Endometrial microvascular endothelial cells (primary cell): ENCODE results near the gene ATF3. TPM values are rescaled to one million over a fixed set of nuclear protein-coding genes. Genes with fewer than 3 reads are reported as not detected.

ENCODE experiments used
- in situ Hi-C: cut with HindIII; loops from 2 replicates; pipeline ENCODE4 v1.10.0; 2017; ENCODE audit warnings: low sequenced_read_pairs, low pct_unique_long_range_greater_than_20kb; ENCODE audit errors: inconsistent ontology term
- total RNA-seq: library from RNA; depleted of rRNA; stranded (reverse); fragments of >200 nt; gene quantifications from one replicate; pipeline ENCODE4 v1.2.3, GENCODE V29; 2015; ENCODE audit errors: inconsistent ontology term

Gene ATF3, protein sequence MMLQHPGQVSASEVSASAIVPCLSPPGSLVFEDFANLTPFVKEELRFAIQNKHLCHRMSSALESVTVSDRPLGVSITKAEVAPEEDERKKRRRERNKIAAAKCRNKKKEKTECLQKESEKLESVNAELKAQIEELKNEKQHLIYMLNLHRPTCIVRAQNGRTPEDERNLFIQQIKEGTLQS
- 2.6 TPM for total RNA-seq

DNA sequence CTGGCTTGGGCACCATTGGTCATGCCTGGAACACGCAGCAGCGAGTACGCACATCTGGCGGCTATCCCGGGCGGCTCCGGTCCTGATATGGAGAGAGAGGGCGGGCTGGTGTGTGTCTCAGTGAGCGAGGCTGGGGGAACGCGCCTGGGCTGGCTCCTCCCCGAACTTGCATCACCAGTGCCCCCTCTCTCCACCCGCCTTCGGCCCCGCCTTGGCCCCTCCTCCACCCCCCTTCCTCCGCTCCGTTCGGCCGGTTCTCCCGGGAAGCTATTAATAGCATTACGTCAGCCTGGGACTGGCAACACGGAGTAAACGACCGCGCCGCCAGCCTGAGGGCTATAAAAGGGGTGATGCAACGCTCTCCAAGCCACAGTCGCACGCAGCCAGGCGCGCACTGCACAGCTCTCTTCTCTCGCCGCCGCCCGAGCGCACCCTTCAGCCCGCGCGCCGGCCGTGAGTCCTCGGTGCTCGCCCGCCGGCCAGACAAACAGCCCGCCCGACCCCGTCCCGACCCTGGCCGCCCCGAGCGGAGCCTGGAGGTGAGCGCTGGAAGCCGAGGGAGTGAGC, at the start of gene ATF3:
Gene ATF3 (plus strand): TSS at position 370 of the 567 bp plus-strand sequence. CDS start 6,261 bp downstream, outside the sequence.
- in situ Hi-C loops: no loop called here

DNA sequence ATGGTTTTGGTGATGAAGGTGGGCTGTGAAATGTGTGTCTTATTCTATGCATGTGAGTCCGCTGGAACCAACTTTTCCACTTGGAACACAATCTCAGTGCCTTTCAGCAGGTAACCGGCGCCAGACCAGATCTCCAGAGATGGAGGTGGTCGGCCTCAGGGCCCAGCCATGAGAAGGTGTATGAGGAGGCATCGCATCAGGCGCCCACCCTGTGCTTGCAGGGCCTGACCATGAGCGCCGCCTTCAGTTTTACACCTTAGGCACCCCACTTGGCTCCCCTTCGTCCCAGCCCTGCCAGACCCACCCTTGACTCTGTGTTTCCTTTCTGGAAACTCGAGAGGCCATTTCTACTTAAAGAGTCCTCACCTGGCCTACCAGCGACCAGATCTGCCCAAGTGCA, 48.6 kb upstream of the ATF3 start:
- in situ Hi-C loops: no loop called here

DNA sequence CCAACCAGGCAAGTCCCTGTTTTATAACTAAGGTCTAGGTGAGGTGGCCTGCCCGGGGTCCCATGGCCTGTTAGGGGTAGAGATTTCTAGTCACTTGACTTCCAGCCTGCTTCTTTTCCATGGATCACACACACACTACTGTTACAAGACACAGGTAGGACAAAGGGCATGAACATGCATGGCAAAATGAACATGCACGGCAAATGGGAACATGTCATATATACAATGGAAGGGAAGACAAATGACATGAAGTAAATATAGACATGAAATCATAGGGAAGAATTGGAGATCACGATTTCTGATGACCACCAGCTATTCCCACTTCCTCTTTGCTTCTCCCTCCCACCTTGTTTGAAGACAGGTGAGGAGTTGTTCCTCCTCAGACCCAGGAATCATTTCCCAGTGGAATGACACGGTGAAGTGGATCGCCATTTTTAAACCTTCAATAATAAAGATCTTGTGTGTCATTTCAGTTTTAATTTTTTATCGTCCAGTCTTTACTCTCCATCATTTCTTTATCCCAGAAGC, 47.6 kb upstream of the ATF3 start:
- in situ Hi-C loops: no loop called here

DNA sequence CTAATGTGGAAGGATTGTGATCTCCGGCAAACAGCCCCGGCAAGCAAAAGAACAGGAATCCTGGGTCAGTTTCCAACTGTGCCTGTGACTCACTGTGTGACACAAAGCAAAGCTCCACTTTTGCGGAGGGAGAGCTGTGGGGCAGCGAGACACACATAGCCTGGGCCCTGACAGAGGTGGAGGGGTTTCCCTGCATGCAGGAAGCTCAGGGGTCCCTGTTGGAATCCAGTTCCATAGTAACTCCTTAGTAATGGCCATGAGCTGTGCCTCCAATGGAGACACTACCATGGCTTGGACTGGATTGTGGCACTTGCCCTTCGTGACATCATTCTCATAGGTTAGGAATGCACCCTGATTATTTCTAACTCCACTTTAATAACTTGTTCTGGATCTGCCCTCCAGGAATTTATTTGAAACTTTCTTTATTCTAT, 47.0 kb upstream of the ATF3 start:
- in situ Hi-C loops: no loop called here

DNA sequence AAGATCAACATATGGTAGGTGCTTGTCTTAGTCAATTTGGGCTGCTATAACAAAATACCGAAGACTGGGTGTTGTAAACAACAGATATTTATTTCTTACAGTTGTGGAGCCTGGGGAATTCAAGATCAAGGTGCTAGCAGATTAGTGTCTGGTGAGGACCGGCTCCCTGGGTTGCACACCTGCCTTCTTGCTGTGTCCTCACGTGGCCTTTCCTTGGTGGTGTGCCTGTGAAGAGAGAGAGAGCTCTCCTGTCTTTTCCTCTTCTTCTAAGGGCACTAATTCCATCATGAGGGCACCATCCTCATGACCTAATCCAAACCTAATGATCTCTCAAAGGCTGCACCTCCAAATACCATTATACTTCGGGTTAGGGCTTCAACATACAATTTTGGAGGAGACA, 45.8 kb upstream of the ATF3 start:
- in situ Hi-C loops: no loop called here

DNA sequence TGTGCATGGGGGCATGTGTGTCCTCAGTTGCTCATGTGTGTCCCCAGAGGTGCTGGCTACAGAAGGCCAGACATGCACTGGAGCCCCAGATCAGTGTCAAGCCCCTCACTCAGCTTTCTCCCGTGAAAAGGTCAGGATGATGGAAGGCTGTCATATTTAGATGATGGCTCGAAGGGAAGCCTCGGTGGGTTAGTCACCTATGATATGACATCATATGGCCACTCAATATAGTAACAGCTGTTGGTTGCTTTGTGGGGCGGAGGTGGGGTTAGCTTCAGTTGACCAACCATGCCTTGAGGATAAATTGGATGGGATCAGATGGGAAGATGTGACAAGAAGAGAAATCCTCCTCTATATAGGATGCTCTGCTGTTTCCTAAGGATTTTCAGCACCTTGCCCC, 43.5 kb upstream of the ATF3 start:
- in situ Hi-C loops: no loop called here

DNA sequence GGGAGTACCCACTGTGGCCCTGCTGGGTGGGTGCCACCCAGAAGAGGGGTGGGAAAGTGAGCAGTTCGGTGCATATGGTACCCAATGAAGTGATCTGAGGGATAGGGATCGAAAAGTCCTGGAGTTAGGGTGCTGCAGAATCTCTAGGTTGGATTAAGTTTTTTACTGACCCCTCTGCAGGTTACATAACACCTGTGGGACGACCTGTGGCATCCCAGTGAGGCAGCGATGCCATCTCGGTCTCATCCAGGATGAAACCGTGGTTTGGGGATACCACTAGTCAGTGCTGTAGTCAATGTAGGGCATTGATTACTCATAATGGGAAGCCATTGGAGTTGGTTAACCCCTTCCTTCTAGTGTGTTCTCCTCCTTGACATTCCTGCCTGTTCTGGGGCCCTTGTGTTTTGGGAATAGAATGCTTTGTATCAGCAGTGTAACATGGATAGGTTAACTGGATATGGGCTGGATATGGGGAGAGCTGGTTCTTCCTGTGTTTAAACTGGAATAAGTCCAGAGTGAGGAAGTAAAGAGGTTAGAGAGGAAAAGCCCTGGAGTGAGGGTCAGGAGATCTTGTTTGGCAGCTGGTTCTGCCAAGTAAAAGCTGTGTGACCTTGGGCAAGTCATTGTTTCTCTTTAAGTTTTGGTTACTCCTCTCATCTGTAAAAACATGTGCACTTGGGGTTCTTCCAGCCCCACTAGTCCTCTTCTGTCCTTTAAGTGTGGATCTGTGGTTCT, 42.8 kb upstream of the ATF3 start:
- in situ Hi-C loops: no loop called here

DNA sequence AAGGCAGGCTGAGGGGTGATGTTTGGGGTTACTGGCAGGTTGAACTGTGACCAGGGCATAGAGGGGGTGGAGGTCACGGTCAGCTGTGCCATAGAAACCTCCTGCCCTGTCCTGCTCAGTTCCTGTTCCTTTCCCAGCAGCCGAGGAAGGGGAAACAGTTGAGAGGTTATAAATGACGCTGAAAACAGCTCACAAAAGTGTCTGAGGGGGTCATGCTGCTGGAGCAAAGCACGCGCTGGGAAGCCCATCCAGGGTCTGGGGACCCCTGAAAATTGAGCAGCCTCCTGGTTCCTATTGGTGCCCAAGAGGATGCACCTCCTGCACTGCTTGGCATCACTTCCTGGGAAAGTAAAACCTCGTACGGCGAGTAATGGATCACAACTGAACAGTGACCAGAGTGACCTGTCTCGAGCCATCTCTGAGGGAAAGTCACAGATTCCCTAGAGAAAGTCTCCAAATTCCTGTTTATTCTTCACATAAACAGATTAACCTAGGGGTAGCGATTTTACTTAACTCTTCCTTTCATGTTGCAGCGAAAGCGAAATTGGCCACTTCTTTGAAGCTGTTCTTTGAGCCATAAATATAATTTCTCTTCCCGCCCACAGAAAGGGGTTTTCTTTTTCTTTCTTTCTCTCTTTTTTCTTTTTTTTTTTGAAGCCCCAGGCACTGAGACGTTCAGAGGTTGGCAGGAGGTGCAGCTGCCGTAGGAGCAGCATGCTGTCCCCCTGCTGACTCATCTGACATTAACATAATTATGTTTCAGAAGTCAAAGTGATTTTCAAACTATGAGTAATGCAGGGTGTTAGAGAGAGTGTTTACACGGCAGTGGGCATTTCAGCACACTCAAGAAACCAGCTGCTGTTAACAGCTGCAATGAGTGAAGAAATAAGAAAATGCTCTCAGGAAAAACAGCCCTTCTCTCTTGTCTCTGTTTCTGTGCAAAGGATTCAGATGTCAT, 41.8 kb upstream of the ATF3 start:
- in situ Hi-C loops: no loop called here

DNA sequence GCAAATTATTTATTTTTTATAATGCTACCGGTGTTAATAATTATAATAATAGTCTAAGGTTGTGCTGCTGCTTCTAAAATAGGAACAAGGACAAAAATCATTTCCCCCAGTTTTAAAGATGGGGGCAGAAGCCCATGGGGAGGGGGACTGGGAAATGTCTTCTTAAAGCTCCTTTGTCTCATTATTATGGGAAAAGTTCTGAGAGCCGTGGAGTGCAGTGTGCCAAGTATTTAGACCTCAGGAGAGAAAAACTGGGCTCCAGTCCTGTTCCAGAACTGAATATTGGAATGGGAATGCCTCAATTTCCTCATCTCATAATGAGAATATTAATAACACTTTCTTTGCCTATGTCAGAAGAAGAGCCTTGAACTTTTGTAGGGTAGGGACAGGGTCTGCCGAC, 40.9 kb upstream of the ATF3 start:
- in situ Hi-C loops: no loop called here

DNA sequence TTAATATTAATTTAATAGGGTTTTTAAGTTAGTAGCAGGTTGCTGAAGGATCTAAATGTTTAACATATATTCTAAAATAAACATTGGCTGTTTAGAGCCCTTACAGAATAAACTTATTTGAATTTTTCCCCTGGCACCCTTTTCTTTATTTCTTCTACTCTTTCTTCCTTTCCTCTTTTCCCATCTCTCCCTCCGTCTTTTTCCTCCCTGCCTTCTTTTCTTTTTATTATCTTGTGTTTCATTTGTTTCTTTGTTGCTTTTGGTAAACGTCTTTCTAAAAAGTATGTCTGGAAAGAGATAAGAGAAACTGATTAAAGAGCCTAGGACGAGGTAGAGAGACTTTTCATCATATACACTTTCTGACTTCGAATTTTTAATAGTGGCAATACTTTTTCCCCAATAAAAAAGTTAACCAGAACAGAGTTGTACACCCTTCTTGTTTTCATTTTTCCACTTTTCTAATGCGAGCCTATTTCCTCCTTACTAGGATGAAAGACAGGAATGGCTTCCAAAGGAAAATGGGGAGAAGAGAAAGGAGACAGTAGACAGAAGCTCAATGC, 39.5 kb upstream of the ATF3 start:
- in situ Hi-C loops: no loop called here

DNA sequence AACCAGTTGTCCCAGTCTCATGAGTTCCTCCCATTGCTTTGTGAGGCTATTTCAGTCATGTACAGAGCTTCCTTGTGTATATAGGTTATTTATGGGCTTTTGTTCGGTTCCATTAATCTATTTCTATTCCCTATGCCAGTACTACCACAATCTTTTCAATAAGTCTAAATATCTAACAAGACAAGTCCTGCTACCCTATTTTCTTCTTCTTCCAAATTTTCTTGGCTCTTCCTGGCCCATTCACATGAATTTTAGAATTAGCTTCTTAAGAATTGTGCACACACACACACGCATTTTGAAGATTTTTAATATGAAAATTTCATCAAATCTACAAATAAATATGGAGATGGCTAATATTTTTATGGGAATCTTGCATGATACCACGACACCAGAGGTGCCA, 33.8 kb upstream of the ATF3 start:
- in situ Hi-C loops: no loop called here

DNA sequence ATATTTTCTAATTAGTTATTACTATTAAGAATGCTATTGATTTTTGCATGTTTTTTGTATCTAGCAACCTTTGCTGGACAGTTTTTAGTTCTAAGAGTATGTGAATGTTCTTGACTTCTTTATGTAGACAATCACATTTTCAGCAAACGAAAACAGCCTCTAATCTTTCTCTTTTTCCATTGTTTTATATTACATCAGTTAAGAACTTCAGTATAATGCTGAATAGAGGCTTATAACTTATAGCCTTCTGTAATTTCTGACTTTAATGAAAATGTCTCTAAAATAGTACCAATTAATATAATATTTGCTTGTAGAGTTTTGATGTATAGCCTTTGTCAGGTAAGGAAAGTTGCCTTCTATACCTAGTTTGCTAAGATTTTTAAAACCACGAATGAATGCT, 33.2 kb upstream of the ATF3 start:
- in situ Hi-C loops: no loop called here

DNA sequence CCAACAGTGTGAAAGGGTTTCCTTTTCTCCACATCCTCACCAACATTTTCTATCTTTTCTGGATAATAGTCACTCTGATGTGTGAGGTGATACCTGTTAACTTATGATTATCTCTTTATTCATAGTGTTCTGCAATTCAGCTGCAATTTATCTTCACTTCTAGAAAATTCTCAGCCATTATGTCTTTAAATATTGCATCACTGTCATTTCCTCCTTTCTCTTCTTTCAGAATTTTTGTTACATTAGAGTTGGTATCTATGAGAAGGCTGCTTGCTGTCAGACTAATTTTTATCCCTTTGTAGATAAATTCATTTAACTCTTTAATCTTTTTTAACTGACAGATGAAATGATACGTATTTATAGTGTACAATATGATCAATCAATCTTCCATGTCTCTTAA, 30.5 kb upstream of the ATF3 start:
- in situ Hi-C loops: no loop called here

DNA sequence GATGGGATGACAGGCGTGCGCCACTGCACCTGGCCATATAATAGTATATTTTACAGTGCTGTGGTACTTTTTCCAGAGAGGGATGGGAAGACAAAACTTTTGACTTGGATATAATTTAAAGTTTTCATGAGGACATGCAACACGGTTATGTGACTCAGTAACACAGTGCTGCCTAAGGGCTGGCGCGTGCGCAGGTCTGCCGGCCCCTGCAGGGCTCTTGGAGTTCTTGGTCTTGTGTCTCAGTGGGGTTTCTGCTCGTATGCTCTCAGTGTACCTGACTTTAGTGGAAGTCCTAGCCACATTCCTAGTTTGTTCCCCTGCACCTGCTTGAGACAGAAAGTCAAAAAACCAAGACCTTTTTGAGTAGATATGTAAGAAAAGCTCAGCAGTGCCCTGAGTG, 27.5 kb upstream of the ATF3 start:
- in situ Hi-C loops: no loop called here

DNA sequence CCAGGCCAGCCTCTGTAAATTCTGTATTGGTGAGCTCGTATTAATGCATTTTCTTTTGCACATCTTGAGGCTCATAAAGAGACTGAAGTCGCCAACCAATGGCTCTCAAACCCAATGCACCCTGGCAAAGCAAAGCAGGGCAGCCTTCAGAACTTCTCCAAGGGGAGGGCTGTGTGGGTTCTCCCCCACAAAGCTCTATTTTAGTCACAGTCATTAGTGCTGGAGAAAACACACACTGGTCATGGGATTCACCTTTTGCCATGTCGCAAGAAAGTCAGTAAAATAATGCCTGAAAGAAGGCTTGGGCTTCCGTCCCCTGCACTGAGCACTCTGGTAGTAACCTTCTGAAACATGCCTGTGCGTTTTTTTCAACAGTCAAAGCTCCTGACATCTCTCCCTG, 26.3 kb upstream of the ATF3 start:
- in situ Hi-C loops: no loop called here

DNA sequence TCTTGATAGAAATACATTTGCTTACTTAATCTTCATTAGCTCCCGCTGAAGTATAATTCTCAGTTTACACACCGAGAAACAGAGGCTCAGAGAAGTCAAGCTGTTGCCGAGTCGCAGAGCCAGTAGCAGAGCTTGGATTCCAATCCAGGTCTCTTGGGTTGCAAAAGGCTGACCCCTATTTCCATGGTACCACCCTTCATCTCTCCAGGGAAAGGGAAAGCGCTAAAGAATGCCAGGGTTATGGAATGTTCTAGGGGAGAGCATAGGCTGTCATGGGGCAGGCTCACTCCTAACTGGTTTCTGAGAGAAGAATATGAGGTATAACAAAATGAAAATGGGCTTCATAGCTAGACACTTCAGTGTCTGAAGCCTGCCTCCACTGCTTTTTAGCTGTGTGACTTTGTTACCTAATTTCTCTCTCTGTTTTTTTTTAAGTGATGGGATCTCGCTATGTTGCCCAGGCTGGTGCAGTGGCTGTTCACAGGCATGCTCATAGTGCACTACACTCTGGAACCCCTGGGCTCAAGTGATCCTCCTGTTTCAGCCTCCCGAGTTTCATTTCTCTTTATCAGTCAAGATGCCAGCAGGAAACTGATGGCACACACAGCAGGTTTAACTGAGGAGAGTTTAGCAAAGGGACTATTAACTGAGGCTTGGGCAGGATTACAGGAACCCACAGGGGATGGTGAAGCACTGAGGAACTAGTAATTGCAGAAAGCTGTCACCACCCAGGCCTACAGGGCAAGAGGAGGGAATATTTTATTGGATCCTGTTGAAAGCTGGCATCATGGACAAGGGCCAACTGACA, 25.5 kb upstream of the ATF3 start:
- in situ Hi-C loops: no loop called here

DNA sequence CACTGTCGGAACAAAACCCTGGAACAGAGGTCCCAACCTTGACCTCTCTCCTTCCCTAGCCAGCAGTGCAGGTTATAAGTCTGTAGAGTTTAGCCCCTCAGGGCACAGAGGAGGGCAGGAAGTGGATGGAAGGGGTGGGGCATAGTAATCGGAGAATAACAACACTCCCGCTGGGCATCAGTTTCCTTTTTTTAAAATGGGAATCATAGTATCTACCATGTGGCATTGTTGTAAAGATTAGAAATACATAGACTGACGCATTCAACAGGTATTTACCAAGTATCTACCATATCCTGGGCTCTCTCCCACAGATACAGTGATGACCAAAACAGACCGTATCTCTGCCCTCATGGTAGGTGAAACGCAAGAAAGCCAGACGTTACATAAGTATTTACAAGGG, 24.9 kb upstream of the ATF3 start:
- in situ Hi-C loops: no loop called here
